Chondrocyte (in vitro differentiated cells): ENCODE data around the gene NPHP4. TPM values are rescaled to one million over a fixed set of nuclear protein-coding genes. Genes with fewer than 3 reads are reported as not detected.
A peak's percentile ranks its signal among the peaks of the same experiment; 100 is the strongest.

ENCODE experiments used
- DNase-seq: peaks from one replicate; pipeline ENCODE4 v3.0.0; 2021; ENCODE audit warnings: mixed read lengths, low spot score
- H3K27ac Mint-ChIP-seq: one replicate; pipeline ENCODE4 v1.8.0; 2021; ENCODE audit warnings: mild to moderate bottlenecking, moderate library complexity, mixed read lengths; ENCODE audit not compliant: unreplicated experiment
- H3K27me3 Mint-ChIP-seq: 2 replicates; pipeline ENCODE4 v1.8.0; 2021; ENCODE audit warnings: low read depth, mixed read lengths
- H3K36me3 Mint-ChIP-seq: 2 replicates; pipeline ENCODE4 v1.8.0; 2021; ENCODE audit warnings: low read depth, mixed read lengths
- H3K4me1 Mint-ChIP-seq: 2 replicates; pipeline ENCODE4 v1.8.0; 2021; ENCODE audit warnings: low read depth, mild to moderate bottlenecking, mixed read lengths
- H3K4me3 Mint-ChIP-seq: one replicate; pipeline ENCODE4 v1.8.0; 2021; ENCODE audit warnings: mild to moderate bottlenecking, moderate library complexity, mixed read lengths; ENCODE audit not compliant: unreplicated experiment
- H3K9me3 Mint-ChIP-seq: 2 replicates; pipeline ENCODE4 v1.8.0; 2021; ENCODE audit warnings: low read depth, mixed read lengths
- CTCF ChIP-seq: fragments of 200-600 bp; sonication (generic); IDR thresholded peaks from 2 replicates; pipeline ENCODE4 v1.5.0; 2021; ENCODE audit warnings: antibody characterized with exemption, mild to moderate bottlenecking, moderate library complexity
- total RNA-seq: library from RNA; stranded (reverse); gene quantifications from 3 replicates; pipeline ENCODE4 v1.2.1, GENCODE V29; 2021

Gene NPHP4
- total RNA-seq, 1 donor from 2014 or later = 8.7 TPM

- Mint-ChIP-seq H3K4me1 (peaks cover 23% of the 10 kb centered on the region), H3K36me3 (no peaks in the 10 kb centered on the region), H3K4me3 (no peak overlapping the region), H3K27me3 (no peaks in the 10 kb centered on the region), H3K9me3 (no peaks in the 10 kb centered on the region), H3K27ac (no peak overlapping the region)
- no peak for TF ChIP-seq CTCF
- peak; percentile 77 for DNase-seq
Observed at GRCh38 chr1:5994713-5995621, 2.7 kb upstream of the NPHP4 start.

- H3K4me1 Mint-ChIP-seq = peaks cover 23% of the 10 kb centered on the region
- no peaks in the 10 kb centered on the region for H3K36me3 Mint-ChIP-seq
- peak overlapping the region; percentile 82 for H3K4me3 Mint-ChIP-seq
- H3K27me3 Mint-ChIP-seq = no peaks in the 10 kb centered on the region
- no peak overlapping the region for H3K27ac Mint-ChIP-seq
- TF ChIP-seq CTCF = no peak
- DNase-seq = peak; percentile 86
- no peaks in the 10 kb centered on the region for H3K9me3 Mint-ChIP-seq
Observed at GRCh38 chr1:5993556-5994491, 1.6 kb upstream of the NPHP4 start.

GRCh38 chr1:5992814-5993555 is 760 bp upstream of the NPHP4 start:
- H3K4me3 Mint-ChIP-seq = peak overlapping the region; percentile 82
- peak; percentile 75 for DNase-seq
- H3K9me3 Mint-ChIP-seq = no peaks in the 10 kb centered on the region
- H3K27me3 Mint-ChIP-seq = no peaks in the 10 kb centered on the region
- no peaks in the 10 kb centered on the region for H3K36me3 Mint-ChIP-seq
- TF ChIP-seq CTCF = no peak
- peaks cover 23% of the 10 kb centered on the region for H3K4me1 Mint-ChIP-seq
- H3K27ac Mint-ChIP-seq = no peak overlapping the region

- Mint-ChIP-seq H3K9me3 (no peaks in the 10 kb centered on the region), H3K27me3 (no peaks in the 10 kb centered on the region), H3K4me3 (peak overlapping the region; percentile 81), H3K27ac (peak overlapping the region; percentile 70), H3K36me3 (no peaks in the 10 kb centered on the region), H3K4me1 (peaks cover 23% of the 10 kb centered on the region)
- DNase-seq = peak; percentile 79
- TF ChIP-seq CTCF = no peak
Observed at GRCh38 chr1:5991381-5992025, 722 bp downstream of the NPHP4 start.
